AG20443 (cell line): Measurements from ENCODE around the gene NKAPD1.
"Not testable (repeated sequence)": the region's sequence is repeated elsewhere in the genome, so short reads cannot be mapped to it uniquely, and the experiment has no call there.

Experiments
- DNase-seq: peaks from one replicate; pipeline ENCODE4 v3.0.0; 2012; ENCODE audit warnings: low spot score, mixed read lengths

NKAPD1 gene

DNA sequence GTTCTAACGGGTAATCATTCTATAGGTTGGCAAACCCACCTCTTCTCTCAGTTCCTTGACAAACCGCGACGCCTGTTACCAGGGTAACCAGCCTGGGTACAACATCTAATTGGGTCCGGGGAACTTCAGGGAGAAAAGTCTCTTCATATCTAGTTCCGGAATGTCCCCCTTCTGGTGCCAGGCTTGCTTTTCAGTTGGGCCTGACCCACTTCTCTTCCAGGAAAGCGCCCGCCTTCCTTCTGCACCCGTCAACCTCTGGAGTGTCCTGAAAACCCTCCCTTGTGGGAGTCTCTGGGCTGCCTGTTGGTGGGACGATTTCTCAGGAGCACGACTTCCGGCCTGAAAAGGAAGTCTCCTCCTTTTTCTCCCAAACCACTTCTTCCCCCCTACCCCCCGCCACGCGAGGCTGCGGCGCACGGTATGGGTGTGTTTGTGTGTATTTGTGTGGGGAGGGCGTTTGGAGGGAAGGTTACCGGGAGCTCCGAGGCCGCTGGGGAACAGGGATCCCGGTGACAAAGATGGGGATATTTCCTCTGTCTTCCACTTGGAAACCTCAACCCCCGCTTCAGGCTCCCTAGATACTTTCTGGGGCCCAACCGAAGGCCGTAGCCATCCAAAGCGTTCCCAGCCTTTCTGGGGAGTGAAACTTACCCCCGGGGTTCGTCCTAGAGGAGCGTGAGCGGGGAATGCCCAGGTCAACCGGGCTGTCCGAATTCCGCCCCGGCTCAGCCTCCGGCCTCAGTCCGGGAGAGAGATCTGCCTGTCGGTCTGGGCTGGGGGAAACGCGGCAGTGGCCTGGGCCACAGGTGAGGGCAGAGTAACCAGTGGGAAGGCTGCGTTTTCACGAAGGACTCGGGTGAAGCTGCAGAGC, at the start of gene NKAPD1, which contains the start of gene PIH1D2:
TSS of gene NKAPD1 (plus strand) at position 359 of the 871 bp plus-strand sequence. CDS start 1,276 bp downstream, outside the sequence.
TSS of gene PIH1D2 (minus strand) at position 77 of the 871 bp plus-strand sequence. CDS start 843 bp downstream, outside the sequence.
- peak; percentile 88 for DNase-seq

GRCh38 chr11:112024773-112025678, 49.1 kb upstream of the NKAPD1 start, which contains the start of gene DLAT:
Gene DLAT, plus strand, starts transcription at chr11:112025408. Its CDS starts 65 bp downstream, at chr11:112025473.
- peak; percentile 91 for DNase-seq

- peak; percentile 37 for DNase-seq
These were observed 48.4 kb upstream of the NKAPD1 start for GRCh38 chr11:112025707-112026106.

DNA sequence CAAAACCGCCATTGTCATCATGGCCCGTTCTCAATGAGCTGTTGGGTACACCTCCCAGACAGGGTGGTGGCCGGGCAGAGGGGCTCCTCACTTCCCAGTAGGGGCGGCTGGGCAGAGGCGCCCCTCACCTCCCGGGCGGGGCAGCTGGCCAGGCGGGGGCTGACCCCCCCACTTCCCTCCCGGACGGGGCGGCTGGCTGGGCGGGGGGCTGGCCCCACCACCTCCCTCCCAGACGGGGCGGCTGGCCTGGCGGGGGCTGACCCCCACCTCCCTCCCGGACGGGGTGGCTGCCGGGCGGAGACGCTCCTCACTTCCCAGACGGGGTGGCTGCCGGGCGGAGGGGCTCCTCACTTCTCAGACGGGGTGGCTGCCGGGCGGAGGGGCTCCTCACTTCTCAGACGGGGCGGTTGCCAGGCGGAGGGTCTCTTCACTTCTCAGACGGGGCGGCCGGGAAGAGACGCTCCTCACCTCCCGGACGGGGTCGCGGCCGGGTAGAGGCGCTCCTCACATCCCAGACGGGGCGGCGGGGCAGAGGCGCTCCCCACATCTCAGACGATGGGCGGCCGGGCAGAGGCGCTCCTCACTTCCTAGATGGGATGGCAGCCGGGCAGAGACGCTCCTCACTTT, 47.2 kb upstream of the NKAPD1 start:
- DNase-seq = not testable (repeated sequence)

DNA sequence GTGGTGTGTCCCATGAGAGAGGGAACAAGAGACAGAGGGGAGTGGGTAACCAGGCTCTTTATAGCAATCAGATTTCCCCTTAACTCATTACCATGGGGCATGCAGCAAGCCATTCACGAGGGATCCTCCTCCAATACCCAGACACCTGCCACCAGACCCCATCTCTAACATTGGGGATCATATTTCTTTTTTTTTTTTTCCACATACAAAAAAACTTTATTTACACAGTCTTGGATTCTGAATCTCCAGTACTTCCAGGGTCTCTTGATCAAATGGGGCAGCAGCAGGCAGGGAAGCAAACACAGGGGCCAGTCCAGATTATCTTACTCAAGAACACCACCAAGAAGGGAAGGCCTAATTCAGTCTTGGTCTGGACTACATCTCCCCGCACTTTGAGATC, 44.6 kb upstream of the NKAPD1 start:
- DNase-seq = no peak

- no peak for DNase-seq
These were observed 40.2 kb upstream of the NKAPD1 start for GRCh38 chr11:112033902-112034301.

DNA sequence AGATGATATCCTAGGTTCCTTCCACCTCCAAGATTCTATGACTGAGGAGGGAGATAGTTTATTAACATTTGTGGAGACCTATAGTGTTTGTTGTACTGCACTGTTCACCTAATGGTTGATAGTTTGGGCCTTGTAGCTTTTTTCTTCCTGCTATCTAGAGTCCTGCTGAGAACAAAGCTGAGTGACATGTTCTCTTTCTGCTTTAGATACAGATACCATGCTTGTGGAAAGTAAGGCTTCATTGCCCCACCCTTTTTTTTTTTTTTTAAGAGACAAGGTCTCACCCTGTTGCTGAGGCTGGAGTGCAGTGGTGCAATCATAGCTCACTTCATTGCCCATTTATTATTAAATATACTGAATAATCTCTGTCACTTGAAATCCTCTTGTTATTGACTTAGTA, 36.6 kb upstream of the NKAPD1 start:
- no peak for DNase-seq

GRCh38 chr11:112042161-112042960, 31.7 kb upstream of the NKAPD1 start:
- DNase-seq = peak; percentile 20

- DNase-seq = no peak
These were observed 31.2 kb upstream of the NKAPD1 start for GRCh38 chr11:112042961-112043304.

DNA sequence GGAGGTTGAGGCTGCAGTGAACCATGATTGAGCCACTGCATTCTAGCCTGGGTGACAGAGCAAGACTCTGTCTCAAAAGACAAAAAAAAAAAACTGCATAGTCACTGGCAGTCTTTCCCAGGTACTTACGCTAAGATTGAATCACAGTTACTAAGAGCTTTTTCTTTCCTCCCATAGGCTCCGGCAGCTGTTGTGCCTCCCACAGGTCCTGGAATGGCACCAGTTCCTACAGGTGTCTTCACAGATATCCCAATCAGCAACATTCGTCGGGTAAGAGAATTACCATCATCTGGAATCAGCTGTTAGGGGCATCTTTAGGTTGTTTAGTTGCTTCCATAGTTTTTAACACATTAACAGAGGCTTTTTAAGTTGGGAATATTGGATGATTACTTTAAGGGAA, 29.1 kb upstream of the NKAPD1 start:
- no peak for DNase-seq

DNA sequence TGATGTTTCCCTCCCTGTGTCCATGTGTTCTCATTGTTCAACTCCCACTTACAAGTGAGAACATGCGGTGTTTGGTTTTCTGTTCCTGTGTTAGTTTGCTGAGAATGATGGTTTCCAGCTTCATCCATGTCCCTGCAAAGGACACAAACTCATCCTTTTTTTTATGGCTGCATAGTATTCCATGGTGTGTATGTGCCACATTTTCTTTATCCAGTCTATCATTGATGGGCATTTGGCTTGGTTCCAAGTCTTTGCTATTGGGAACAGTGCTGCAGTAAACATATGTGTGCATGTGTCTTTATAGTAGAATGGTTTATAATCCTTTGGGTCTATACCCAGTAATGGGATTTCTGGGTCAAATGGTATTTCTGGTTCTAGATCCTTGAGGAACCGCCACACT, 27.5 kb upstream of the NKAPD1 start:
- not testable (repeated sequence) for DNase-seq

- not testable (repeated sequence) for DNase-seq
These were observed 25.8 kb upstream of the NKAPD1 start for GRCh38 chr11:112048256-112048655.

DNA sequence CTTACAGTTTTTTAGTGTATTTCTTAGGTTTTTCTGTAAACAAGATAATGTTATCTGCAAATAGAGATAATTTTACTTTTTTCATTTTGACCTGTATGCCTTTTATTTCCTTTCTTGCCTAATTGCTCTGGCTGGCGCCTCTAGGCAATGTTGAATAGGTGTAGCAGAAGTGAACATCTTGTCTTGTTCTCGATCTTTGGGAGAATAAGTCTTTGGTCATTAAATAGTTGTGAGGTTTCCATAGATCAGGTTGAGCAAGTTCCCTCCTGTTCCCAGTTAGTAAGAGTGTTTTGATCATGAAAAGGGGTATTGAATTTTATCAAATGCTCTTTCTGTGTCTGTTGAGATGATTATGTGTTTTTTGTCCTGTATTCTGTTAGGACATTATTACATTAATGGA, 24.3 kb upstream of the NKAPD1 start:
- DNase-seq = no peak

DNA sequence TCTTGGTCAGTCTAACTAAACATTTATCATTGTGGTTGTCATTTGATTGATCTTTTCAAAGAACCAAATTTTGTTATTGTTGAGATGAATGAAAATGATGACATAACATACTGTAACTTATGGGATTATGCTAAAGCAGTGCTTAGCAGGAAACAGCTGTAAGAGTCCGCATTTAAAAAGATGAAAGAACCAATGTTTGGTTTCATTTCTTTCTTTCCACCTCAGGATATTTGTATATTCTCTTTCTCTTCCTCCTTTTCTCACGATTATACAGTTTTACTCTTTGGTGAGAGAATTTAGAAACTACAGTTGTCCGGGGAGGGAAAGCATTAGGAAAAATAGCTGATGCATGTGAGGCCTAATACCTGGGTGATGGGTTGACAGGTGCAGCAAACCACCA, 23.4 kb upstream of the NKAPD1 start:
- DNase-seq = no peak

DNA sequence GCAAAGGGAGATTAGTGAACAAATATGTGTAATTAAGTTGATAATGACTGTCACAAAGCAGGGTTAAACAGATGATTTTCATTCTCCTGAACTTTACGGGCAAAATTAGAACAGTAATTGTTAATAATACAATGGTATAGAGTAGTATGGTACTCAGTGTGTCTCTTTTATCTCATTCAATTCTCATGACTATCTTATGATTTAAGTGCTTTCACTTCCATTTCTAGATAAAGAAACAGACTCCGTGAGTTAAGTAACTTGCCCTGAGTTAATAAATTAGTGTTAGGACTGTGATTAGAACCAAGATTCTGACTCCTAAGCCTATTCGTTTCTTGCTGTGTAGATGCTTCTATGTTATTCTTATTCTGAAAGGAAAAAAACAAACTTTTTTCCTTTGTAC, 22.3 kb upstream of the NKAPD1 start:
- no peak for DNase-seq

- no peak for DNase-seq
These were observed 16.9 kb upstream of the NKAPD1 start for GRCh38 chr11:112057170-112057569.

- DNase-seq = no peak
These were observed 16.0 kb upstream of the NKAPD1 start for GRCh38 chr11:112058103-112058502.

- no peak for DNase-seq
These were observed 11.2 kb upstream of the NKAPD1 start for GRCh38 chr11:112062923-112063322.

GRCh38 chr11:112082729-112083128, 8.6 kb downstream of the NKAPD1 start:
- DNase-seq = peak; percentile 54

GRCh38 chr11:112085822-112086421, 11.8 kb downstream of the NKAPD1 start:
- peak; percentile 55 for DNase-seq
